HCT116 (cell line): ENCODE measurements around the gene SDR42E2. TPM values are rescaled to one million over a fixed set of nuclear protein-coding genes. Genes with fewer than 3 reads are reported as not detected.

Source experiments
- ATAC-seq: fragments of 200-7000 bp; cut with Tn5 transposase; 2 replicates; pipeline ENCODE4 v1.9.1; 2020; ENCODE audit warnings: mild to moderate bottlenecking, moderate library complexity
- BruUV-seq: library from RNA; stranded (reverse); fragments of 400-500 nt; replicated peaks from 2 replicates; lab custom pipeline; 2021; lab: Mats Ljungman, UMichigan
- CTCF ChIA-PET: fragments of 300-600 bp; sonication (Branson Sonifier 250); formaldehyde crosslinking; loops from one replicate; lab custom pipeline; 2021; ENCODE audit warnings: antibody characterized with exemption; lab: Charles Lee
- POLR2A ChIA-PET: fragments of 300-600, 350-600 bp; sonication (Branson Sonifier 250); formaldehyde crosslinking; loops from one replicate; lab custom pipeline; 2021; ENCODE audit warnings: antibody characterized with exemption; lab: Charles Lee
- RAD21 ChIA-PET, 2 experiments: fragments of 300-600 bp; sonication (Branson Sonifier 250); formaldehyde crosslinking; loops; one replicate each; lab custom pipeline; 2023; ENCODE audit warnings: low total read pairs in 2 of 2; ENCODE audit not compliant: uncharacterized antibody in 2 of 2, unreplicated experiment in 2 of 2, low non-redundant PET in 1 of 2; lab: Charles Lee
- DNase-seq: peaks from one replicate; pipeline ENCODE4 v3.0.0-alpha.2; 2010; ENCODE audit warnings: low read depth, low spot score
- H2AFZ ChIP-seq: fragments of 200-600 bp; shearing (Covaris generic), sonication (generic); 2 replicates; pipeline ENCODE4 v1.6.1; 2017; ENCODE audit warnings: low read depth, mixed run types, mixed read lengths, antibody characterized with exemption, low read length; ENCODE audit not compliant: poor library complexity, severe bottlenecking
- H3K27ac ChIP-seq: 2 replicates; pipeline ENCODE4 v1.5.1; 2012; ENCODE audit warnings: low read depth, low read length
- H3K27me3 ChIP-seq: fragments of 200-600 bp; sonication (generic); 2 replicates; pipeline ENCODE4 v1.6.1; 2016; ENCODE audit warnings: mixed run types, low read length, mixed read lengths; ENCODE audit not compliant: insufficient read depth
- H3K36me3 ChIP-seq, 2 experiments: fragments of 200-500 bp in 1 of 2; fragments of 200-600 bp in 1 of 2; sonication (Bioruptor generic) in 1 of 2; sonication (generic) in 1 of 2; 2 replicates each; pipeline versions ENCODE4 v1.5.1 to v1.6.1; 2014 to 2016; ENCODE audit warnings: low read length in 2 of 2, inconsistent platforms in 1 of 2, mixed read lengths in 1 of 2, mixed run types in 1 of 2; ENCODE audit not compliant: insufficient read depth in 2 of 2, control insufficient read depth in 1 of 2
- H3K4me1 ChIP-seq, 2 experiments: fragments of 200-600 bp in 1 of 2; sonication (generic) in 1 of 2; 2 replicates each; pipeline versions ENCODE4 v1.5.1 to v1.6.1; 2012 to 2017; ENCODE audit warnings: low read length in 2 of 2, inconsistent platforms in 1 of 2, mild to moderate bottlenecking in 1 of 2, mixed read lengths in 1 of 2, mixed run types in 1 of 2, moderate library complexity in 1 of 2; ENCODE audit not compliant: insufficient read depth in 2 of 2, control insufficient read depth in 1 of 2
- H3K4me2 ChIP-seq: fragments of 200-600 bp; sonication (generic); 2 replicates; pipeline ENCODE4 v1.6.1; 2017; ENCODE audit warnings: mixed run types, low read length, mixed read lengths
- H3K4me3 ChIP-seq, 2 experiments: fragments of 200-600 bp in 1 of 2; sonication (generic) in 1 of 2; replicated peaks in 1 of 2; 2 replicates each; pipeline ENCODE4 v1.5.1; 2011 to 2016; ENCODE audit warnings: low read length in 2 of 2, control low read depth in 1 of 2, low read depth in 1 of 2, mild to moderate bottlenecking in 1 of 2, mixed read lengths in 1 of 2, mixed run types in 1 of 2
- H3K79me2 ChIP-seq: fragments of 200-600 bp; sonication (generic); 2 replicates; pipeline ENCODE4 v1.6.1; 2017; ENCODE audit warnings: mild to moderate bottlenecking, mixed run types, low read length, moderate library complexity, mixed read lengths; ENCODE audit not compliant: insufficient read depth
- H3K9ac ChIP-seq: fragments of 200-600 bp; sonication (generic); 2 replicates; pipeline ENCODE4 v1.6.1; 2016; ENCODE audit warnings: low read length, mixed read lengths
- H3K9me2 ChIP-seq: fragments of 200-600 bp; sonication (generic), shearing (Covaris generic); 2 replicates; pipeline ENCODE4 v1.6.1; 2017; ENCODE audit warnings: mixed run types, mild to moderate bottlenecking, moderate library complexity; ENCODE audit not compliant: insufficient read depth
- H3K9me3 ChIP-seq, 2 experiments: fragments of 200-500 bp in 1 of 2; fragments of 200-600 bp in 1 of 2; sonication (Bioruptor generic) in 1 of 2; sonication (generic) in 1 of 2; 2 replicates each; pipeline ENCODE4 v1.6.1; 2014 to 2017; ENCODE audit warnings: low read length in 2 of 2, mixed read lengths in 2 of 2, inconsistent platforms in 1 of 2, low read depth in 1 of 2, mild to moderate bottlenecking in 1 of 2, mixed run types in 1 of 2, moderate library complexity in 1 of 2; ENCODE audit not compliant: control insufficient read depth in 1 of 2, insufficient read depth in 1 of 2
- H4K20me1 ChIP-seq: fragments of 200-600 bp; sonication (generic), shearing (Covaris generic); 2 replicates; pipeline ENCODE4 v1.6.1; 2017; ENCODE audit warnings: mixed run types, mild to moderate bottlenecking, moderate library complexity; ENCODE audit not compliant: insufficient read depth
- CBX3 ChIP-seq: IDR thresholded peaks from 2 replicates; pipeline ENCODE4 v1.6.1; 2012; ENCODE audit warnings: low read depth
- EGR1 ChIP-seq: IDR thresholded peaks from 2 replicates; pipeline ENCODE4 v1.6.1; 2012; ENCODE audit warnings: low read depth
- ELF1 ChIP-seq: IDR thresholded peaks from 2 replicates; pipeline ENCODE4 v1.6.1; 2012; ENCODE audit warnings: low read depth, borderline replicate concordance
- EZH2 ChIP-seq: fragments of 200-600 bp; sonication (generic); IDR thresholded peaks from 2 replicates; pipeline ENCODE4 v1.6.1; 2017; ENCODE audit warnings: antibody characterized with exemption, mixed run types
- FOSL1 ChIP-seq: IDR thresholded peaks from 2 replicates; pipeline ENCODE4 v1.6.1; 2012; ENCODE audit warnings: low read depth
- SRF ChIP-seq: IDR thresholded peaks from 2 replicates; pipeline ENCODE4 v1.6.1; 2012; ENCODE audit warnings: low read depth
- TCF7L2 ChIP-seq: IDR thresholded peaks from 2 replicates; pipeline ENCODE4 v1.7.0; 2011; ENCODE audit warnings: borderline replicate concordance, inconsistent platforms; ENCODE audit not compliant: insufficient read depth, insufficient read length; ENCODE audit errors: extremely low read depth
- ZFX ChIP-seq: fragments of 450-650 bp; IDR thresholded peaks from 2 replicates; pipeline ENCODE4 v1.6.1; 2017
- intact Hi-C: fragments of 100-400 bp; cut with micrococcal nuclease; formaldehyde crosslinking; loops from 2 replicates; pipeline ENCODE4 v1.10.0; 2022
- total RNA-seq: library from RNA; stranded (reverse); gene quantifications from one replicate; pipeline ENCODE4 v1.2.1, GENCODE V29; 2021; ENCODE audit not compliant: unreplicated experiment
- TF ChIP-seq, protein P1 (sequence below), 3 experiments: fragments of 200-600 bp in 1 of 3; sonication (generic) in 1 of 3; IDR thresholded peaks in 2 of 3; conservative IDR thresholded peaks in 1 of 3; 2 replicates each; pipeline ENCODE4 v1.5.1; 2012 to 2017; ENCODE audit warnings: low read depth in 2 of 3, low read length in 2 of 3, antibody characterized with exemption in 1 of 3, borderline replicate concordance in 1 of 3, control low read depth in 1 of 3, mild to moderate bottlenecking in 1 of 3, mixed read lengths in 1 of 3, mixed run types in 1 of 3, moderate library complexity in 1 of 3; ENCODE audit not compliant: insufficient read depth in 1 of 3

SDR42E2 gene
- total RNA-seq, 1 experiment from 2014 or later = 0.27 TPM

DNA sequence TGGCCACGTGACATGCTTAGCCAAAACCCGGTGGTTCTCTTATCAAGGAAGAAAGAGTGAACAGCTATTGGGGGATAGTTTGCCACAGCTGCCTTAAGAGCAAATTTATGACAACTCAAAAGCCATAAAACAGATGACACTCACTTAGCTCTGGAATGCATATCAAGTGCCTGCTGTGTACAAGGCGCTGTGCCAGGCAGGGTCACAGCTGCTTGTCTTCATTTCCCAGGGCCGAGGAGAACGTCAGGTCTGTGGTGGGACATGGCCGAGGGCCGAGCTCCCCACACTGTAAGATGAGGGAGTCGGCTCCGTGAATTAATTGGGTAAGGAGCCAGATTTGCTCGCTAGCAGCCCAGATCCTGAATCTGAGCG lies 57.7 kb downstream of the SDR42E2 start:
- H3K4me1 ChIP-seq = peaks cover 0 to 6% of the 10 kb centered on the region in 2 experiments; a peak in 2 of 4 replicates
- H3K9ac ChIP-seq = no peak overlapping the region
- H3K9me2 ChIP-seq = no peaks in the 10 kb centered on the region
- H3K9me3 ChIP-seq = no peaks in the 10 kb centered on the region
- DNase-seq = no peak
- intact Hi-C loops = no loop called here
- CTCF ChIA-PET = no interaction called here
- H3K27ac ChIP-seq = no peak overlapping the region
- H3K27me3 ChIP-seq = no peaks in the 10 kb centered on the region
- H2AFZ ChIP-seq = no peak overlapping the region
- H4K20me1 ChIP-seq = no peaks in the 10 kb centered on the region
- no peak for ATAC-seq
- TF ChIP-seq CBX3 = no peak
- POLR2A ChIA-PET = no interaction called here
- BruUV-seq = no TSS peak
- peaks cover 38% of the 10 kb centered on the region; the same call in 1 of the 2 replicates for H3K79me2 ChIP-seq
- H3K4me3 ChIP-seq = no peak overlapping the region
- RAD21 ChIA-PET = no interaction called here
- no peaks in the 10 kb centered on the region for H3K36me3 ChIP-seq
- H3K4me2 ChIP-seq = no peak overlapping the region

DNA sequence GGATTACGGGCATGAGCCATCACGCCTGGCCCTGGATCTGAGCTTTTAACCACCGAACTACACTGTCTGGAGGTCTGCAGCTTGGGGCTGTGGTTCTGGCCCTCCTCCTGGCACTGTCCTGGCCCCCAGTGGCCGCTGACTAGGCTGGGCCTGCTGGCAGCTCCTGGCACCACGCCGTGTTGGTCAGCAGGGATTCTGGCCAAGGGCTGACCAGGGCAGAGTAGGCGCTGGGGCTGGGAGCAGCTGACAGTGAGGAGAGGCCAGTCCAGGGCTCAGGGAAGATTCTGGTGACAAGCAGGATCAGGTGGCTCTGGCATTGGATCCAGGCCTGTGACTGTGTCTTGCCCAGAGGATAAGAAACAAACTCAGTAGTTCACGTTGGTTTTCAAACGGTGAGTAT lies 58.4 kb downstream of the SDR42E2 start:
- Histone ChIP-seq H2AFZ (no peak overlapping the region), H3K27me3 (no peaks in the 10 kb centered on the region), H3K4me3 (no peak overlapping the region), H3K9me2 (no peaks in the 10 kb centered on the region), H3K36me3 (0 out of 4 replicates have a peak, but pooled peaks cover 0 to 2% of the 10 kb centered on the region in 2 experiments), H3K4me1 (peaks cover 0 to 6% of the 10 kb centered on the region in 2 experiments; a peak in 2 of 4 replicates), H3K9ac (no peak overlapping the region), H4K20me1 (no peaks in the 10 kb centered on the region), H3K79me2 (peaks cover 41% of the 10 kb centered on the region; the same call in 1 of the 2 replicates), H3K4me2 (no peak overlapping the region), H3K27ac (no peak overlapping the region), H3K9me3 (no peaks in the 10 kb centered on the region)
- DNase-seq (no peak), ATAC-seq (no peak)
- POLR2A ChIA-PET = no interaction called here
- RAD21 ChIA-PET = no interaction called here
- intact Hi-C loops = no loop called here
- CTCF ChIA-PET = no interaction called here
- BruUV-seq = no TSS peak
- TF ChIP-seq EZH2 = no peak
- no peak for TF ChIP-seq TCF7L2
- TF ChIP-seq, protein P1, sequence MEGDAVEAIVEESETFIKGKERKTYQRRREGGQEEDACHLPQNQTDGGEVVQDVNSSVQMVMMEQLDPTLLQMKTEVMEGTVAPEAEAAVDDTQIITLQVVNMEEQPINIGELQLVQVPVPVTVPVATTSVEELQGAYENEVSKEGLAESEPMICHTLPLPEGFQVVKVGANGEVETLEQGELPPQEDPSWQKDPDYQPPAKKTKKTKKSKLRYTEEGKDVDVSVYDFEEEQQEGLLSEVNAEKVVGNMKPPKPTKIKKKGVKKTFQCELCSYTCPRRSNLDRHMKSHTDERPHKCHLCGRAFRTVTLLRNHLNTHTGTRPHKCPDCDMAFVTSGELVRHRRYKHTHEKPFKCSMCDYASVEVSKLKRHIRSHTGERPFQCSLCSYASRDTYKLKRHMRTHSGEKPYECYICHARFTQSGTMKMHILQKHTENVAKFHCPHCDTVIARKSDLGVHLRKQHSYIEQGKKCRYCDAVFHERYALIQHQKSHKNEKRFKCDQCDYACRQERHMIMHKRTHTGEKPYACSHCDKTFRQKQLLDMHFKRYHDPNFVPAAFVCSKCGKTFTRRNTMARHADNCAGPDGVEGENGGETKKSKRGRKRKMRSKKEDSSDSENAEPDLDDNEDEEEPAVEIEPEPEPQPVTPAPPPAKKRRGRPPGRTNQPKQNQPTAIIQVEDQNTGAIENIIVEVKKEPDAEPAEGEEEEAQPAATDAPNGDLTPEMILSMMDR (IDR thresholded peaks at IDR 0.05 in 2 of 3, conservative IDR thresholded peaks at IDR 0.05 in 1 of 3; ENCODE audit: borderline replicate concordance in 1 of 3, insufficient read depth in 1 of 3, low read depth in 2 of 3, low read length in 2 of 3) = no peak
- TF ChIP-seq ELF1 = no peak
- no peak for TF ChIP-seq ZFX
- no peak for TF ChIP-seq SRF
- no peak for TF ChIP-seq EGR1
- no peak for TF ChIP-seq FOSL1
